ENCODE results near the gene MYOG.

DNA sequence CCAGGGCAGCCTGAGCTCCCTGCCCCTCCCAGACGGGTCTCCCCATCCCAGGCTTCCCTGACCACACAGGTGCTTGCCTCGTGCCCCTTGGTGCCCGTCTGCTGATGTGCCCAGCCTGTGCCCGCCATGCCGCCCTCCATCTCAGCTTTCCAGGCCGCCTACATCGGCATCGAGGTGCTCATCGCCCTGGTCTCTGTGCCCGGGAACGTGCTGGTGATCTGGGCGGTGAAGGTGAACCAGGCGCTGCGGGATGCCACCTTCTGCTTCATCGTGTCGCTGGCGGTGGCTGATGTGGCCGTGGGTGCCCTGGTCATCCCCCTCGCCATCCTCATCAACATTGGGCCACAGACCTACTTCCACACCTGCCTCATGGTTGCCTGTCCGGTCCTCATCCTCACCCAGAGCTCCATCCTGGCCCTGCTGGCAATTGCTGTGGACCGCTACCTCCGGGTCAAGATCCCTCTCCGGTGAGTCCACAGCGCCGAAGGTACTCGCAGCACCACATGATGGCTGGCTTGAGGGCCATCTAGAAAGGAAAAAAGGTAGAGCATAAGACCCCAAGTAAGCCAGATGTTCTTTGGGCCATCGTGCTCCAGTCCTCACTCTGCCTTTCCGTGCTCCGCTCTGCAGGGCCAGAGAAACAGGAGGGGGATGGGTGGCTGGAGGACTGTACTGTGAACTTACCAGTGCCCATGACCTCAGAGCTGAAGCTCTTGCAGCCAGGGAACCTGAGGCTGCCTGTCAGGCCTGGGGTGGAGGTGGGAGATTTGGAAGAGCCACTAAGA, 43.1 kb upstream of the MYOG start:
- TF ChIP-seq DPF2 (IDR thresholded peaks at IDR 0.05): no peak
- no peak for TF ChIP-seq CEBPB (IDR thresholded peaks at IDR 0.05; ENCODE audit: borderline replicate concordance in 1 of 2, low read depth in 2 of 2, low read length in 2 of 2)
